BE2C (cell line): ENCODE data around the gene PLK3.
"Not testable (repeated sequence)": the region's sequence is repeated elsewhere in the genome, so short reads cannot be mapped to it uniquely, and the experiment has no call there.

ENCODE experiments used
- DNase-seq: peaks from one replicate; pipeline ENCODE4 v3.0.0-alpha.2; 2020
- H3K27me3 ChIP-seq: fragments of 250-450 bp; sonication (Bioruptor Pico); 2 replicates; pipeline ENCODE4 v1.5.1; 2020; ENCODE audit warnings: mild to moderate bottlenecking
- H3K36me3 ChIP-seq: fragments of 250-450 bp; sonication (Bioruptor Pico); 2 replicates; pipeline ENCODE4 v1.5.1; 2020; ENCODE audit warnings: mild to moderate bottlenecking
- H3K4me1 ChIP-seq: fragments of 250-450 bp; sonication (Bioruptor Pico); 2 replicates; pipeline ENCODE4 v1.5.1; 2020
- H3K4me3 ChIP-seq: 2 replicates; pipeline ENCODE4 v1.5.1; 2011; ENCODE audit warnings: low read depth, low read length
- H3K9me3 ChIP-seq: fragments of 250-450 bp; sonication (Bioruptor Pico); 2 replicates; pipeline ENCODE4 v1.5.1; 2020
- TF ChIP-seq, protein P1 (sequence below): IDR thresholded peaks from 2 replicates; pipeline ENCODE4 v1.5.1; 2012; ENCODE audit warnings: mild to moderate bottlenecking, low read depth, low read length

PLK3 gene

DNA sequence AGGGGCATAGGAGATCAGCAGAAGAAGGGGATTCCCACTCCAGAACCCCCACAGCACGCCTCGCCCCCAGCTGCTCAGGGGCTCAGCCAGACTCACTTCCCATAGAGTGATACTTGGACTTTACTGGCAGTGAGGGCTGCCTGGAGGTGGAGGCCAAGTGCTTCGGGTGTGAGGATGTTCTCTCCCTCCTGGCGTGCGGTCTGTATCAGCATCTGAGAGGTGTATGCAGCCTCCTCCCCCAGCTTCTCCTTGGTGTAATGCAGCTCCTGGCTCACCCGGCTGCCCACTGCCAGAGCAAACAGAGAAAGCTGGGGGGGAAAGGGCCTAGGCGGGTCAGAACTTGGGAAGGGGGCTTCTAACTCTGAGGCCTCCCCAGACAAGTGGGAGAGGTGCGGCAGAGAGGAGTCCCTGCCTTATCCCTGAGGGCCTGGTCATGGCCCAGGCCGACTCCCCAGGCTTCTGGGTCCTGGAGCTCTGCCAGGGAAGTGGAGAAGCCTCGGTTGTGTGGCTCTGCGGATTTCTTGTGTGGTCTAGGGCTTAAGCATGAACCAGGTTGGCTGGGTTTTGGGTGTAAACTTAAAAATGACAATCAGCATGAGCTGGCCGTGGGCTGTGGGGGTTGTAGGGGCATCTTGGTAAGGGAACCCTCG is 32.0 kb downstream of the PLK3 start:
- Histone ChIP-seq H3K36me3 (no peaks in the 10 kb centered on the region), H3K4me1 (no peaks in the 10 kb centered on the region), H3K9me3 (no peaks in the 10 kb centered on the region), H3K27me3 (no peaks in the 10 kb centered on the region), H3K4me3 (no peak overlapping the region)
- DNase-seq: peak; percentile 39
- TF ChIP-seq, protein P1, sequence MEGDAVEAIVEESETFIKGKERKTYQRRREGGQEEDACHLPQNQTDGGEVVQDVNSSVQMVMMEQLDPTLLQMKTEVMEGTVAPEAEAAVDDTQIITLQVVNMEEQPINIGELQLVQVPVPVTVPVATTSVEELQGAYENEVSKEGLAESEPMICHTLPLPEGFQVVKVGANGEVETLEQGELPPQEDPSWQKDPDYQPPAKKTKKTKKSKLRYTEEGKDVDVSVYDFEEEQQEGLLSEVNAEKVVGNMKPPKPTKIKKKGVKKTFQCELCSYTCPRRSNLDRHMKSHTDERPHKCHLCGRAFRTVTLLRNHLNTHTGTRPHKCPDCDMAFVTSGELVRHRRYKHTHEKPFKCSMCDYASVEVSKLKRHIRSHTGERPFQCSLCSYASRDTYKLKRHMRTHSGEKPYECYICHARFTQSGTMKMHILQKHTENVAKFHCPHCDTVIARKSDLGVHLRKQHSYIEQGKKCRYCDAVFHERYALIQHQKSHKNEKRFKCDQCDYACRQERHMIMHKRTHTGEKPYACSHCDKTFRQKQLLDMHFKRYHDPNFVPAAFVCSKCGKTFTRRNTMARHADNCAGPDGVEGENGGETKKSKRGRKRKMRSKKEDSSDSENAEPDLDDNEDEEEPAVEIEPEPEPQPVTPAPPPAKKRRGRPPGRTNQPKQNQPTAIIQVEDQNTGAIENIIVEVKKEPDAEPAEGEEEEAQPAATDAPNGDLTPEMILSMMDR: no peak

DNA sequence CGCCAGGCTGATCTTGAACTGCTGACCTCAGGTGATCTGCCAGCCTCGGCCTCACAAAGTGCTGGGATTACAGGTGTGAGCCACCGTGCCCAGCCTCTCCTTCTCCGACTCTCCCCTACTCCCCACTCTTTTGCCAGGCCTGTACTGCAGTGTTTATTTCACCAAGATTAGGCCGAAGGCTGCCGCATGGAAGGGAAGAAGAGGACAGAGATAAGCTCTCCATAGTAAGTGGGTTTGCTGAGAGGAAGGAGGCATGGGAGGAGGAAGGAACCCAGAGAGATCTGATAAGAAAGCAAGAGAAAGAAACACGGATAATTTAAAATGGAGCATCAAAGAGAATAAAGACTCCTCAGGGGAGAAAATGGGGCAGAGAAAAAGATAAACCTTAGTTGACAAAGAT is 34.2 kb downstream of the PLK3 start:
- no peaks in the 10 kb centered on the region for H3K27me3 ChIP-seq
- no peak overlapping the region for H3K4me3 ChIP-seq
- no peaks in the 10 kb centered on the region for H3K9me3 ChIP-seq
- TF ChIP-seq, protein P1: no peak
- H3K36me3 ChIP-seq: no peaks in the 10 kb centered on the region
- no peaks in the 10 kb centered on the region for H3K4me1 ChIP-seq
- DNase-seq: no peak

DNA sequence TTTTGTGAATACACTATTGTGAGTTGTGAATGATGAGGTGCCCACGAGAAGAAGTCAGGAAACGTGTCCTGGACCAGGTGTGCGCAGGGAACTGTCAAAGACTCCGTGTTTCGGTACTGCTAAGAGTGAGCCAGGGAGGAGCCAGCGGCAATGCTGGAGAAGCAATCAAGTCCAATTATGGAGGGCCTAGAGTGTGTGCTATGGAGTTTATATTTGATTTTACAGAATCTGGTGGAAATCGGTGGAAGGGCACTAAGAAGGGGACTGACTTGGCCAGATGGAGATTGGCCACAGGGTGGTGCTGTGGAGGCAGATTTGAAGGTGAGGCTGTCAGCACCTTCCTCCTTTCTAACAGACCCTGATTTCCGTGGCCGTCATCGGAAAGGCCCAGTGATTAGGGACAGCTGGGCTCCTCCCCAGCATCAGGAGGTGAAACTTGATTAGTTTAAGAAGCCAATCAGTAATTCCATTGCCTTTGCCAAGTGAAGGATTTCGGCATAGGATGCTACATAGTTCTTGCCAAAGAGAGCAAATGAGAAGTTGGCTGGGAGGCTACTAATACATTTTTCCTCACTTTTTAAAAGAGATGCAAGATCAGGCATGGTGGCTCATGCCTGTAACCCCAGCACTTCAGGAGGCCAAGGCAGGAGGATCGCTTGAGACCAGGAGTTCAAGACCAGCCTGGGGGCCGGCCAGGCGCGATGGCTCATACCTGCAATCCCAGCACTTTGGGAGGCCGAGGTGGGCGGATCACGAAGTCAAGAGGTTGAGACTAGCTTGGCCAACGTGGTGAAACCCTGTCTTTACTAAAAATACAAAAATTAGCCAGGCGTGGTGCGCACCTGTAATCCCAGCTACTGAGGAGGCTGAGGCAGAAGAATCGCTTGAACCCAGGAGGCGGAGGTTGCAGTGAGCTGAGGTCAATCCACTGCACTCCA is 35.8 kb downstream of the PLK3 start:
- no peaks in the 10 kb centered on the region for H3K27me3 ChIP-seq
- H3K9me3 ChIP-seq: no peaks in the 10 kb centered on the region
- TF ChIP-seq, protein P1: peak; percentile 78
- no peaks in the 10 kb centered on the region for H3K4me1 ChIP-seq
- H3K4me3 ChIP-seq: no peak overlapping the region
- no peaks in the 10 kb centered on the region for H3K36me3 ChIP-seq
- DNase-seq: peak; percentile 83

DNA sequence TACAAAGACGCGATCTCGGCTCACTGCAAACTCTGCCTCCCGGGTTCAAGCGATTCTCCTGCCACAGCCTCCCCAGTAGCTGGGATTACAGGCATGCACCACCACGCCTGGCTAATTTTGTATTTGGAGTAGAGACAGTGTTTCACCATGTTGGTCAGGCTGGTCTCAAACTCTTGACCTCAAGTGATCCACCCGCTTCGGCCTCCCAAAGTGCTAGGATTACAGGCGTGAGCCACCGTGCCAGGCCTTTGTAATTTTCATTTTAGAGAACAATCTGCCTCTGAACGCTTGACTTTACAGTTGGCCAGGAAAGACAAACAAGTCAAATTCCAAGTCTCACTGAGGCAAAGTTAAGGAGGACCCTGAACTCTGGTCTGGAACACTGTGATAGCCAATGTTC is 38.1 kb downstream of the PLK3 start:
- DNase-seq, H3K36me3 ChIP-seq, H3K4me3 ChIP-seq, H3K27me3 ChIP-seq, H3K4me1 ChIP-seq, H3K9me3 ChIP-seq: not testable (repeated sequence)

DNA sequence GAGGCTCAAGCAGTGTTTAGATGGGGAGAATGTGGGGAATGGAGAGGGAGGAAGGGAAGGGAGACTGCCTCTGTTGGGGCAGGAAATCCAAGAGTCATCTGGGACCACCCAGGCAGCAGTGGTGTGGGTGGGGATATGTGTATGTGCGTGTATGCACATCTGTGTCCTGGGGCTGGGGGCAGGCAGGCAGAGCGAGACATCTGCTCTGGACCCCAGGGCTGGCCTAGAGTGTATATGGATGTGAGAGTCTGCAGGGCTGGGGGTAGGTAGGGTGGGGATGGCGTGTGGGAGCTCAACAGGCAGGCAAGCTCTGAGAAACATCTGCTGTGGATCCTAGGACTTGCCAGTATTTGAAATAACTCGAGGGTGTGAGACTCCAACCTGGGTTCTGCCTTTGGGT is 39.4 kb downstream of the PLK3 start:
- TF ChIP-seq, protein P1: no peak
- H3K9me3 ChIP-seq: no peaks in the 10 kb centered on the region
- H3K4me1 ChIP-seq: no peaks in the 10 kb centered on the region
- no peaks in the 10 kb centered on the region for H3K27me3 ChIP-seq
- no peaks in the 10 kb centered on the region for H3K36me3 ChIP-seq
- no peak overlapping the region for H3K4me3 ChIP-seq
- DNase-seq: no peak

DNA sequence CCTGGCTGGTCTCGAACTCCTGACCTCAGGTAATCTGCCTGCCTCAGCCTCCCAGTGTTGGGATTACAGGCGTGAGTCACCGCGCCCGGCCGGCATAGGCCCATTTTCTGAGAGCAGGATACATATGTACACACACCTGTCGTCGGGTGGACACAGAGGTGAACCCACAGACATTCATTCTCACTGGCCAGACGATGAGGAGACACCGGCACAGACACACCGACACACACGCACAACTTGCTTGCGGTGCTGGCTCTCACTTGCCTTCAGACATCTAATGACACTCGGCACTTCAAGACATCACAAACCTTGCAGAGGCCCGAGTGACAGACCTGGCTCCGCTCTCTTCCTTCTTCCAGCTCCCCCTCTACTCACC is 42.3 kb downstream of the PLK3 start:
- Histone ChIP-seq H3K4me3 (peak overlapping the region; percentile 57), H3K36me3 (no peaks in the 10 kb centered on the region), H3K9me3 (no peaks in the 10 kb centered on the region), H3K4me1 (no peaks in the 10 kb centered on the region), H3K27me3 (no peaks in the 10 kb centered on the region)
- TF ChIP-seq, protein P1: no peak
- no peak for DNase-seq
